ENCODE data around the gene RELB.

DNA sequence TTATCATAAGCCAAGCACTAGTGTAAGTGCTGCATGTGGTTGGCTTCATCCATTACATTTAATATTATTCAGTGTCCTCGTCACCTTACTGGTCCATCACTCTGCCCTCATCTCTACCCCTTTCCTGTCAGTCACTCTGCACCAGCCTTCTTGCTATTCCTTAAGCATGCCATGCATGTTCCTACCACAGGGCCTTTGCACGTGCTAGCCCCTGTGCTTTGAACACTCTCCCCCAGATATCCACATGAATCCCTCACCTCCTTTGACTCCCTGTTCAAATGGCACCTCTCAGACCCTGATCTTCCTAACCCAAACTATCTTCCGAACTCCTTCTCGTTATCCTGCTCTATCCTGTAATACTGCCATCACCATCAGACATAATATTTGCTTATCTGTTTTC, 3.2 kb upstream of the RELB start:
- TF ChIP-seq, protein P1, sequence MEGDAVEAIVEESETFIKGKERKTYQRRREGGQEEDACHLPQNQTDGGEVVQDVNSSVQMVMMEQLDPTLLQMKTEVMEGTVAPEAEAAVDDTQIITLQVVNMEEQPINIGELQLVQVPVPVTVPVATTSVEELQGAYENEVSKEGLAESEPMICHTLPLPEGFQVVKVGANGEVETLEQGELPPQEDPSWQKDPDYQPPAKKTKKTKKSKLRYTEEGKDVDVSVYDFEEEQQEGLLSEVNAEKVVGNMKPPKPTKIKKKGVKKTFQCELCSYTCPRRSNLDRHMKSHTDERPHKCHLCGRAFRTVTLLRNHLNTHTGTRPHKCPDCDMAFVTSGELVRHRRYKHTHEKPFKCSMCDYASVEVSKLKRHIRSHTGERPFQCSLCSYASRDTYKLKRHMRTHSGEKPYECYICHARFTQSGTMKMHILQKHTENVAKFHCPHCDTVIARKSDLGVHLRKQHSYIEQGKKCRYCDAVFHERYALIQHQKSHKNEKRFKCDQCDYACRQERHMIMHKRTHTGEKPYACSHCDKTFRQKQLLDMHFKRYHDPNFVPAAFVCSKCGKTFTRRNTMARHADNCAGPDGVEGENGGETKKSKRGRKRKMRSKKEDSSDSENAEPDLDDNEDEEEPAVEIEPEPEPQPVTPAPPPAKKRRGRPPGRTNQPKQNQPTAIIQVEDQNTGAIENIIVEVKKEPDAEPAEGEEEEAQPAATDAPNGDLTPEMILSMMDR (IDR thresholded peaks at IDR 0.05): no peak
- TF ChIP-seq POLR2AphosphoS5 (IDR thresholded peaks at IDR 0.05; ENCODE audit: insufficient read depth in 1 of 2, low read depth in 1 of 2): no peak
- TF ChIP-seq POLR2A (IDR thresholded peaks at IDR 0.05): no peak

All from vagina (tissue), 2 donors.